Keratinocyte (primary cell): Measurements from ENCODE around the gene ATP11B. TPM values are rescaled to one million over a fixed set of nuclear protein-coding genes. Genes with fewer than 3 reads are reported as not detected.

ENCODE experiments used
- DNase-seq: peaks from one replicate; pipeline ENCODE4 v3.0.0-alpha.2; 2011; ENCODE audit warnings: low read depth, missing footprints, low spot score
- FAIRE-seq: peaks from 2 replicates; lab custom pipeline; 2011; peaks lifted over from hg19 to GRCh38; lab: Jason Lieb, UNC
- H2AFZ ChIP-seq: 2 replicates; pipeline ENCODE4 v1.6.0; 2012; ENCODE audit warnings: low read length, control low read depth, inconsistent platforms; ENCODE audit not compliant: control insufficient read depth
- H3K27ac ChIP-seq: 2 replicates; pipeline ENCODE4 v1.5.1; 2011; ENCODE audit warnings: low read length; ENCODE audit not compliant: control insufficient read depth, insufficient read depth
- H3K27me3 ChIP-seq: 3 replicates; pipeline ENCODE4 v1.6.0; 2011; ENCODE audit warnings: low read length; ENCODE audit not compliant: control insufficient read depth, insufficient read depth; ENCODE audit errors: extremely low read depth
- H3K36me3 ChIP-seq, 2 experiments: 2 replicates in 1 of 2; 3 replicates in 1 of 2; pipeline ENCODE4 v1.5.1; 2011; ENCODE audit warnings: low read length in 2 of 2, mild to moderate bottlenecking in 1 of 2; ENCODE audit not compliant: control insufficient read depth in 2 of 2, insufficient read depth in 2 of 2; ENCODE audit errors: extremely low read depth in 1 of 2
- H3K4me1 ChIP-seq: 3 replicates; pipeline ENCODE4 v1.5.1; 2011; ENCODE audit warnings: low read length; ENCODE audit not compliant: control insufficient read depth, insufficient read depth; ENCODE audit errors: extremely low read depth
- H3K4me2 ChIP-seq: 3 replicates; pipeline ENCODE4 v1.6.0; 2011; ENCODE audit warnings: low read depth, low read length; ENCODE audit not compliant: control insufficient read depth, insufficient read depth; ENCODE audit errors: extremely low read depth
- H3K4me3 ChIP-seq, 3 experiments: fragments of 200-600 bp in 1 of 3; sonication (generic) in 1 of 3; 2 replicates in 2 of 3; 3 replicates in 1 of 3; pipeline ENCODE4 v1.5.1; 2011 to 2016; ENCODE audit warnings: low read length in 3 of 3, mild to moderate bottlenecking in 3 of 3, control low read depth in 2 of 3, inconsistent platforms in 1 of 3, low read depth in 1 of 3, mixed read lengths in 1 of 3, mixed run types in 1 of 3, moderate library complexity in 1 of 3; ENCODE audit not compliant: control insufficient read depth in 2 of 3, insufficient read depth in 2 of 3; ENCODE audit errors: extremely low read depth in 1 of 3
- H3K79me2 ChIP-seq: 2 replicates; pipeline ENCODE4 v1.6.0; 2012; ENCODE audit warnings: low read length; ENCODE audit not compliant: control insufficient read depth, insufficient read depth
- H3K9ac ChIP-seq: 3 replicates; pipeline ENCODE4 v1.6.0; 2011; ENCODE audit warnings: low read length; ENCODE audit not compliant: control insufficient read depth, insufficient read depth; ENCODE audit errors: extremely low read depth
- H3K9me1 ChIP-seq: 3 replicates; pipeline ENCODE4 v1.6.0; 2011; ENCODE audit warnings: low read length; ENCODE audit not compliant: control insufficient read depth, insufficient read depth; ENCODE audit errors: extremely low read depth
- H3K9me3 ChIP-seq: 2 replicates; pipeline ENCODE4 v1.5.1; 2012; ENCODE audit warnings: low read depth, low read length; ENCODE audit not compliant: control insufficient read depth
- H4K20me1 ChIP-seq: 3 replicates; pipeline ENCODE4 v1.6.0; 2011; ENCODE audit warnings: low read length; ENCODE audit not compliant: control insufficient read depth, insufficient read depth; ENCODE audit errors: extremely low read depth
- EZH2 ChIP-seq: IDR thresholded peaks from one replicate; pipeline ENCODE4 v1.6.1; 2012; ENCODE audit warnings: inconsistent platforms, mild to moderate bottlenecking, low read length, moderate library complexity
- dilution Hi-C: fragments of 300-500 bp; cut with MboI; formaldehyde crosslinking; loops from one replicate; pipeline ENCODE4 v1.7.0; 2020; ENCODE audit warnings: low sequenced_read_pairs; ENCODE audit not compliant: extremely low pct_ligation_motif_present
- polyA plus RNA-seq, 5 experiments: library from polyadenylated mRNA; depleted of rRNA in 3 of 5; stranded (reverse) in 3 of 5; stranded (forward) in 1 of 5; unstranded in 1 of 5; fragments of >200 nt; gene quantifications; 1 replicate in 1 of 5; 2 replicates in 3 of 5; 3 replicates in 1 of 5; pipeline versions ENCODE4 v1.2.1 to v1.2.3, GENCODE V29; 2011 to 2012; ENCODE audit warnings: missing spikeins in 2 of 5, low read depth in 1 of 5, low replicate concordance in 1 of 5
- TF ChIP-seq, protein P1 (sequence below), 3 experiments: IDR thresholded peaks in 1 of 3; conservative IDR thresholded peaks in 1 of 3; optimal IDR thresholded peaks in 1 of 3; 2 replicates in 2 of 3; 3 replicates in 1 of 3; pipeline versions ENCODE3 to v1.5.1; 2011; ENCODE audit warnings: low read length in 3 of 3, mild to moderate bottlenecking in 3 of 3, moderate library complexity in 2 of 3, control low read depth in 1 of 3, inconsistent platforms in 1 of 3; ENCODE audit not compliant: insufficient read depth in 2 of 3; ENCODE audit errors: extremely low read depth in 1 of 3

ATP11B gene
- polyA plus RNA-seq, 1 donor (not counting 4 experiments of a cell fraction or from before 2014, with no cell fraction given) = 28.9 TPM

DNA sequence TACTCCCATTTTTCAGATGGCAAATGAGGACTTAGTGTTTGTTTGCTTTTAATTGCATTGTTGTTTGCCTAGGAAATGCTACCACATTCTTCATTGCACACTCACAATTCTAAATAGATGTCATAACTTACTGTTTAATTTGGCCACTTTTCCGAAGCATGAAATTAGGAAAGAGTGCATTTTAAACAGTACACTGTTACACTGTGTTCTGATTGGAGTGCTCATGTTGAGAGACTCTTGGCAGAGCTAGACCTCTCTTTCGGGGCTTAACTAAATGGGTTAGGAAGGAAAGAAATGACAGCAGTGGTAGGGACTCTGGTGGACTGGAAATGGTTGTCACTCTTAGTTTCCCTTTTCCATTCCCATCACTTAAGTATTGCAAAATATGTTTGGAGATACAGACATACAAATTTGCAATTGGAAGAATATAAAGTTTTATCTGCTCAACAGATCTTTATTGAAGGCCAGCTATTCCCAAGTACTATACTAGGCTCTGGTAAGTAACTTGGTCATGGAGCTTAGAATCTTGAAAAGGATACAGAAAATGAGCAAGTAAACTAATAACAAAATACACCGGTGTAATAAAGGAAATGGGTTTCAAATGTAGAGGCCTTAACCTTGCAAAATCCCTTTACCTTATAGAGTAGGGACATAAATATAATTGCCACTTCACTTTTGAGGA is 96.8 kb downstream of the ATP11B start:
- H3K4me2 ChIP-seq = no peak overlapping the region
- H3K9me1 ChIP-seq = peaks cover 2% of the 10 kb centered on the region
- no peak overlapping the region for H2AFZ ChIP-seq
- H3K36me3 ChIP-seq = peaks cover 0 to 9% of the 10 kb centered on the region in 2 experiments
- no peak overlapping the region for H3K27ac ChIP-seq
- H3K4me3 ChIP-seq = no peak overlapping the region
- FAIRE-seq (no peak), DNase-seq (no peak)
- dilution Hi-C loops = no loop called here
- no peaks in the 10 kb centered on the region for H3K79me2 ChIP-seq
- H3K9ac ChIP-seq = no peak overlapping the region
- H3K9me3 ChIP-seq = no peaks in the 10 kb centered on the region
- no peaks in the 10 kb centered on the region for H3K4me1 ChIP-seq
- TF ChIP-seq, protein P1, sequence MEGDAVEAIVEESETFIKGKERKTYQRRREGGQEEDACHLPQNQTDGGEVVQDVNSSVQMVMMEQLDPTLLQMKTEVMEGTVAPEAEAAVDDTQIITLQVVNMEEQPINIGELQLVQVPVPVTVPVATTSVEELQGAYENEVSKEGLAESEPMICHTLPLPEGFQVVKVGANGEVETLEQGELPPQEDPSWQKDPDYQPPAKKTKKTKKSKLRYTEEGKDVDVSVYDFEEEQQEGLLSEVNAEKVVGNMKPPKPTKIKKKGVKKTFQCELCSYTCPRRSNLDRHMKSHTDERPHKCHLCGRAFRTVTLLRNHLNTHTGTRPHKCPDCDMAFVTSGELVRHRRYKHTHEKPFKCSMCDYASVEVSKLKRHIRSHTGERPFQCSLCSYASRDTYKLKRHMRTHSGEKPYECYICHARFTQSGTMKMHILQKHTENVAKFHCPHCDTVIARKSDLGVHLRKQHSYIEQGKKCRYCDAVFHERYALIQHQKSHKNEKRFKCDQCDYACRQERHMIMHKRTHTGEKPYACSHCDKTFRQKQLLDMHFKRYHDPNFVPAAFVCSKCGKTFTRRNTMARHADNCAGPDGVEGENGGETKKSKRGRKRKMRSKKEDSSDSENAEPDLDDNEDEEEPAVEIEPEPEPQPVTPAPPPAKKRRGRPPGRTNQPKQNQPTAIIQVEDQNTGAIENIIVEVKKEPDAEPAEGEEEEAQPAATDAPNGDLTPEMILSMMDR (optimal IDR thresholded peaks at IDR 0.05 in 1 of 3, IDR thresholded peaks at IDR 0.05 in 1 of 3, conservative IDR thresholded peaks at IDR 0.05 in 1 of 3; ENCODE audit: extremely low read depth in 1 of 3, insufficient read depth in 2 of 3, low read length in 3 of 3) = no peak
- TF ChIP-seq EZH2 = no peak
- H3K27me3 ChIP-seq = no peaks in the 10 kb centered on the region
- H4K20me1 ChIP-seq = no peaks in the 10 kb centered on the region

DNA sequence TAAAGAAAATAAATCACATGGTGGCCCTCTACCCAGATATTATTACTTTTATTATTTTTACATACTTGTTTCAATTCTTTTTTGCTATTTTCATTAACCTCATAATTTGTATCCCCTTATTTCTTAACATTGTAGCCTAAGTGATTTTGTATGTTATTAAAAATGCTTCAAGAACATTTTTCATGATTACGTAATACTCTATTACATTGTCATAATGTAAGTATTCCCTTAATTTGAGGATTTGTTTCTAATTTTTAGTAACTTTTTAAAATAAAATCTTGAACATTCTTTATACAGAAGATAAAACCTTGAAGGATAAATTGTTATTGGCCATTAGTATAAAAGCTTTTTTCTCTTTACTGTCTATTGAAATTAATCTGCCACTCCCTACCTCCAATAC is 98.1 kb downstream of the ATP11B start:
- FAIRE-seq (no peak), DNase-seq (no peak)
- Histone ChIP-seq H4K20me1 (no peaks in the 10 kb centered on the region), H3K9me3 (no peaks in the 10 kb centered on the region), H2AFZ (no peak overlapping the region), H3K4me2 (no peak overlapping the region), H3K9ac (no peak overlapping the region), H3K27ac (no peak overlapping the region), H3K27me3 (no peaks in the 10 kb centered on the region), H3K79me2 (no peaks in the 10 kb centered on the region), H3K4me1 (no peaks in the 10 kb centered on the region), H3K9me1 (peaks cover 2% of the 10 kb centered on the region), H3K36me3 (peaks cover 0 to 11% of the 10 kb centered on the region in 2 experiments), H3K4me3 (no peak overlapping the region)
- TF ChIP-seq, protein P1 (optimal IDR thresholded peaks at IDR 0.05 in 1 of 3, IDR thresholded peaks at IDR 0.05 in 1 of 3, conservative IDR thresholded peaks at IDR 0.05 in 1 of 3; ENCODE audit: extremely low read depth in 1 of 3, insufficient read depth in 2 of 3, low read length in 3 of 3) = no peak
- TF ChIP-seq EZH2 = no peak
- dilution Hi-C loops = no loop called here
